KOPT-K1 (cell line): Measurements from ENCODE around the gene SSTR5.
"Not testable (repeated sequence)": the region's sequence is repeated elsewhere in the genome, so short reads cannot be mapped to it uniquely, and the experiment has no call there.

Experiments
- H3K27ac ChIP-seq: fragments of 200-600 bp; sonication (generic); 2 replicates; pipeline ENCODE4 v1.5.1; 2016; ENCODE audit warnings: antibody characterized with exemption, mild to moderate bottlenecking, low read depth, low read length; ENCODE audit not compliant: poor library complexity, severe bottlenecking
- H3K36me3 ChIP-seq: fragments of 200-600 bp; sonication (generic); 2 replicates; pipeline ENCODE4 v1.5.1; 2017; ENCODE audit warnings: antibody characterized with exemption, mild to moderate bottlenecking, low read length, moderate library complexity; ENCODE audit not compliant: insufficient read depth
- H3K9me3 ChIP-seq: fragments of 200-600 bp; sonication (generic); 2 replicates; pipeline ENCODE4 v1.5.1; 2017; ENCODE audit warnings: antibody characterized with exemption, low read length, mild to moderate bottlenecking; ENCODE audit not compliant: insufficient read depth, poor library complexity, severe bottlenecking

The SSTR5 gene

DNA sequence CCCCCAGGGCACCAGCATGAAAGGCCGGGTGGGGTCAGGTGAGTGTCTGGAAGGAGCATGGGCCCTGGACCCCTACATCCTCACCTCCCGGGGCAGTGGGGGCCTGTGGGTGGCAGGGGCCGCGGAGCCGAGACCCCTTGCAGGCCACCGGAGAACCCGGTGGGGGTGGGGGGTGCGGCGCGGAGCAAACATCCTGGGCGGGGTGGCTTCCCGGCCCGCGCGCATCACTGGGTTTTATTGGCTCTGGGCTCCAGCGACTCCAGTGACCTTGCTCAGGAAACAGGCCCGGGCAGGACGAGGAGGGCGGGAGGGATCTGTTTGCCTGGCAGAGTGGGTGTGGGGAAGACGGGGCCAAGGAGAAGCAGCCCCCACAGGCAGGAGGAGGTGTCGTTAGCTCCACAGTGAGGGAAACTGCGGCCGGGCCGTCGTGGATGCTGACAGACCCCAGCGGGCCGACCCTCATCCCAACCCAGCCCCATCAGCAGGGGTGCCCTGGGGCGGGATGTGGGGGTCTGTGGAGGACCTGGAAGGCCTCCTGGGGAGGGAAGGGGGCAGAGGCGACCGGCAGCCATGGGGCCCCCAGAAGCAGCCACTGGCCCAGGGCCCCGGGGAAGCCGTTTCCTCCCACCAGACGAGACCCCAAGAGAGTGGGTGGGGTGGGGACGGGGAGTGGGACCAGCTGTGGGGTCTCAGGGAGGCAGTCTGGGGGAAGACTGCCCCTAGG, 10.6 kb downstream of the SSTR5 start:
- no peak overlapping the region for H3K27ac ChIP-seq
- H3K9me3 ChIP-seq = peaks cover 26% of the 10 kb centered on the region
- H3K36me3 ChIP-seq = no peaks in the 10 kb centered on the region

DNA sequence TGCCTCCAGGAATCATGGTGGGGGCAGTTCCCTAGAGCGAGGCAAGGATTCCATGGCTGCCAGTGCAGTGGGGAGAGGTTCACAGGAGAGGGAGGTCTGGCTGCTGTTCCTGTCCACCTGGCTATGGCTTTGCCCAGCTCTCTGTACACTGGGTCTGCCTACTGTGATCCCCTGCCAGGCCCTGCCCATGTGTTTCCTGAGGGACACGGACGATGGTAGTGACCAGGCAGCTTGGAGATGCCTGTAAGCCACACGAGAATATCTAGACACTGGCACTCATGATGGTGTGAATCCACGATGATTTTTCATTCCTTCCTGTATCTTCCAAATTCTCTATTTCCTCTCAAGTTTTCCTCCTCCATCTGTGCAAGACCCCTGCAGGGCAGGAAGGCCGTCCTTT, 12.4 kb downstream of the SSTR5 start:
- Histone ChIP-seq H3K27ac (no peak overlapping the region), H3K36me3 (no peaks in the 10 kb centered on the region), H3K9me3 (peaks cover 26% of the 10 kb centered on the region)

DNA sequence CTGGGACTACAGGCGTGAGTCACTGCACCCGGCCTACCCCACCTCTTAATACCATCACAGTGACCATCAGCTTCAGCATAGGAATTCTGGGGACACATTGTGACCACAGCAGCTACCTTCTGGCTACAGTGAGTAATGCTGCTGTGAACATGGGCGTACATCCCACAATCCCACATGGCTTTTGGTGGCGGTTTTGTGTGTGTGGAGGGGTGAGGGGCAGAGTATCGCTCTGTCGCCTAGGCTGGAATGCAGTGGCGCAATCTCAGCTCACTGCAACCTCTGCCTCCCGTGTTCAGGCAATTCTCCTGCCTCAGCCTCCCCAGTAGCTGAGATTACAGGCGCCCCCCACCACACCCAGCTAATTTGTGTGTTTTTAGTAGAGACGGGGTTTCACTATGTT, 13.9 kb downstream of the SSTR5 start:
- not testable (repeated sequence) for H3K27ac ChIP-seq, H3K36me3 ChIP-seq
- H3K9me3 ChIP-seq = peaks cover 26% of the 10 kb centered on the region

GRCh38 chr16:1088295-1089170, 16.0 kb downstream of the SSTR5 start:
- peaks cover 26% of the 10 kb centered on the region for H3K9me3 ChIP-seq
- H3K27ac ChIP-seq = no peak overlapping the region
- no peaks in the 10 kb centered on the region for H3K36me3 ChIP-seq

DNA sequence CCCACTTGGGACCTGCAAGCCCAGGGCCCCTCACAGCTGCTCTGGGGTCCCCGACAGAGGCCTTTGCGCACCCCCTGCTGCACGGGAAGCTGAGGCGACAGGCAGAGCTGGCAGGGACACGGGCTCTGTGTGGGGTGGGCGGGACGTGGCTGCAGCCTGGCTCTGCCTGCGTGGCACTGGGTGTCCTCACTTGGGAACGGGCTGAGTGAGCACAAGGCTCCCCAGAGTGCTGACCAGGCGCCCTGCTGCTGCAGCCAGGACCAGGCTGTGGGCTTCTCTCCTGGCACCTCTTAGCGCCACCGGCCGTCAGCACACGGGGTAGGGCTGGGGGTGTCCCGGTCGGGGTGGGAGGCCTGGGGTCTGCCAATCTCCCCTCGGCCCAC, 16.9 kb downstream of the SSTR5 start:
- H3K9me3 ChIP-seq = peaks cover 18% of the 10 kb centered on the region
- H3K36me3 ChIP-seq = no peaks in the 10 kb centered on the region
- no peak overlapping the region for H3K27ac ChIP-seq

GRCh38 chr16:1089822-1090619, 17.5 kb downstream of the SSTR5 start:
- Histone ChIP-seq H3K36me3 (no peaks in the 10 kb centered on the region), H3K27ac (no peak overlapping the region), H3K9me3 (peaks cover 13% of the 10 kb centered on the region)

DNA sequence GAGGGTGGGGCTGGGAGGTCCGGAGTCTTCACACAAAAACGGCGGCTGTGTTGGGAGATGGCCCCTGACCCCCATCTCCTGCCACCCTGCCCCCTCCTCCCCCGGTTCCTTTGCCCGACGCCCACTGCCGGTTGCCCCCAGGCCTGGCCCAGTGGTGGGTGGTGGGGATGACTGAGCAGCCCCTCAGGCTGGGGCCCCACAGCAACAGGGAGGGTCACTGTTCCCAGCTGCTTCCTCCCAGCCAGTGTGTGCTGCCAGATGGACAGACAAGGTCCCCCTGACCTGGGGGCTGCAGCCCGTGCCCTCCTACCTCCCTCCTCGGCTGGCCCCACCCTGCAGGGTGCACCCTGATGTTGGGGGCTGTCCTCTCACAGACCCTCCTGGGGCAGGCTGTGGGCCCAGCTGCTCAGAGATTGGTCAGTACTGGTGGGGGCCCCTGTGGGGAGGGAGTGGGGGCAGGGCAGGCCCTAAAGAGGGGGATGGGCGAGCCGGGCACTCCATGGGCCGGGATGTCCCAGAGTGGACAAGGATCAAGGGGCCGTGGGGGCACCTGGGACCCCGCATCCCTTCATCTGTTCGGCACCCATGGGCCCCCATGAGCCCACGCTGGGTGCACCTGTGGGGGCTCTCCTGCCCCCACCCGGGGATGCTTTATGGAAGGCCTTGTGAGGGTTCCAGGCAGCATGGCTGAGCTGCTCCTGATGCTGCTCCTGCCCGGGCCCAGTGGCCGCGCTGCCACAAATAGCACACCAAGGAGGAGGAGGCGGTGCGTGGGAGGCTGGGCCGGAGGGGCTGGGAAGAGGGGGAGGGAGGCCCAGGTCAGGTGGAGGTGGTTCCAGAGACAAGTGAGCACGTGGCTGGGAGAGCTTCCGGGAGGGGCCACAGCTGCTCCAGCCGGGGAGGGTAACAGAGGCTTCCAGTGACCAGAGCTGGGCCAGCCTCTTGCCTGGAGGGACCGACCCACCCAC, 18.4 kb downstream of the SSTR5 start:
- H3K27ac ChIP-seq = no peak overlapping the region
- peaks cover 4% of the 10 kb centered on the region for H3K9me3 ChIP-seq
- H3K36me3 ChIP-seq = no peaks in the 10 kb centered on the region

DNA sequence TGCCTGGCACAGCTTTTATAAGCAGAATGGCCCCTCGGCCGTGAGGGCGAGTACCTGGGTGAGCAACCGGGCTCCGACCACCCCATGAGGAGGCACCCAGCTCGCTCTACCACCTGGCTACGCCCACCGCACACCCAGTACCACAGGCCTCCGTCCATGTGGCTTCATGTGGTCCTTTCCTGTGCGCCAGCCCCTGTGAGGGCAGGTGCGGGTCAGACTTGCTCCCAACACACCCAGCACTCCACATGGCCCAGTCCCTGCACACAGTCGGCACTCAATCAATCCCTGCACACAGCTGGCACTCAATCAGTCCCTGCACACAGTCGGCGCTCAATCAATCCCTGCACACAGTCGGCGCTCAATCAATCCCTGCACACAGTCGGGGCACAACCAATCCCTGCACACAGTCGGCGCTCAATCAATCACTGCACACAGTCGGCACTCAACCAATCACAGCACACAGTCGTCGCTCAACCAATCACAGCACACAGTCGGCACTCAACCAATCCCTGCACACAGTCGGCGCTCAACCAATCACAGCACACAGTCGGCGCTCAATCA, 19.5 kb downstream of the SSTR5 start:
- Histone ChIP-seq H3K27ac (no peak overlapping the region), H3K9me3 (no peaks in the 10 kb centered on the region), H3K36me3 (no peaks in the 10 kb centered on the region)

GRCh38 chr16:1092685-1093283, 20.2 kb downstream of the SSTR5 start:
- not testable (repeated sequence) for H3K36me3 ChIP-seq, H3K27ac ChIP-seq, H3K9me3 ChIP-seq

DNA sequence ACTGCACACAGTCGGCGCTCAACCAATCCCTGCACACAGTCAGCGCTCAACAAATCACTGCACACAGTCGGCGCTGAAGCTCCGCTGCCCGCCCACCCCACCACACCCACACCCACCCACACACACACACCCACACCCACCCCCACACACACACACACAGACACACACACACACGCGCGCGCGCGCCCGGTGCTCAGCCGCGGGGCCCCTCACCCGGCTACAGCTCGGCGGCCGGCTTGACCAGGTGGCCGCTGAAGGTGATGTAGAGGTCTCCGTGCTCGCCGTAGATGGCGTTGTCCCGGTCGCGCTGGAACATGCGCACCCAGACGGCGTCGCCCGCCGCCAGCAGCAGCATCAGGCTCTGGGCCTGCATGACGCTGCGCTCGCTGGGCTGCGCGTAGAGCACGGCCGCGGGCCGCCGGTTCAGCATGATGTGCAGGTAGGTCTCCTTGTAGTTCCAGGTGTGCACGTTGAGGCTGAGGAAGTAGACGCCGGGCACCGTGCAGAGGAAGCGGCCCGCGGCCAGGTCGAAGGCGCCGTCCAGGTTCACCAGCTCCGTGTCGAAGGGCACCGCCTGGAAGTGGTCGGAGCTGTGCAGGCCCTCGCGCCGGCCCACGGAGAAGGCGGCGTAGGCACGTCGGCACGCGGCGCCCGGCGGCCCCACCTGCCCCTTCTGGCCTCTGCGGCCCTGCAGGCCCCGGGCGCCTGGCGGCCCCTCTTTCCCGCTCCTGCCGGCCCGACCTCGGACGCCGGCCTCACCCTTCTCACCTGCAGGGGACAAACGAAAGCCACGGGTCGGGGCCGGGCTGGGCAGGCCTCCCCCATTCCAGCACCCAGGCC, 21.0 kb downstream of the SSTR5 start:
- H3K36me3 ChIP-seq = no peaks in the 10 kb centered on the region
- H3K27ac ChIP-seq = no peak overlapping the region
- no peaks in the 10 kb centered on the region for H3K9me3 ChIP-seq

DNA sequence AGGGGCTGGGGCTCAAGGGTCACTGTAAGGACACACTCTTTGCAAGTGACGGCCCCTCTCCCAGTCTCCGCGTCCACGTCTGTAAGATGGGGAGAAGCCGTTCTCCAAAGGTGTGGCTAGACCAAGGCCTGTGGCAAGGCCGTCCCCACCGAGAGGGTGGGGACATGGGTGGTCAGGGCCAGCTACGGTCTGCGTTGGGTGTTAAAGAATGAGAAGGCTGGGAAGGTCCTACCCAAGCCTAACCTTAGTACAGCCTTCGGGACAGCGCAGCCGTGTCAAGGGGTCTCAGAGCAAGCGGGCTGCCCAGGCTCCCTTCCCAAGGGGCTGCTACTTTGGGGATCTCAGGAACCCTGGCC, 21.6 kb downstream of the SSTR5 start:
- no peaks in the 10 kb centered on the region for H3K36me3 ChIP-seq
- no peak overlapping the region for H3K27ac ChIP-seq
- H3K9me3 ChIP-seq = no peaks in the 10 kb centered on the region

DNA sequence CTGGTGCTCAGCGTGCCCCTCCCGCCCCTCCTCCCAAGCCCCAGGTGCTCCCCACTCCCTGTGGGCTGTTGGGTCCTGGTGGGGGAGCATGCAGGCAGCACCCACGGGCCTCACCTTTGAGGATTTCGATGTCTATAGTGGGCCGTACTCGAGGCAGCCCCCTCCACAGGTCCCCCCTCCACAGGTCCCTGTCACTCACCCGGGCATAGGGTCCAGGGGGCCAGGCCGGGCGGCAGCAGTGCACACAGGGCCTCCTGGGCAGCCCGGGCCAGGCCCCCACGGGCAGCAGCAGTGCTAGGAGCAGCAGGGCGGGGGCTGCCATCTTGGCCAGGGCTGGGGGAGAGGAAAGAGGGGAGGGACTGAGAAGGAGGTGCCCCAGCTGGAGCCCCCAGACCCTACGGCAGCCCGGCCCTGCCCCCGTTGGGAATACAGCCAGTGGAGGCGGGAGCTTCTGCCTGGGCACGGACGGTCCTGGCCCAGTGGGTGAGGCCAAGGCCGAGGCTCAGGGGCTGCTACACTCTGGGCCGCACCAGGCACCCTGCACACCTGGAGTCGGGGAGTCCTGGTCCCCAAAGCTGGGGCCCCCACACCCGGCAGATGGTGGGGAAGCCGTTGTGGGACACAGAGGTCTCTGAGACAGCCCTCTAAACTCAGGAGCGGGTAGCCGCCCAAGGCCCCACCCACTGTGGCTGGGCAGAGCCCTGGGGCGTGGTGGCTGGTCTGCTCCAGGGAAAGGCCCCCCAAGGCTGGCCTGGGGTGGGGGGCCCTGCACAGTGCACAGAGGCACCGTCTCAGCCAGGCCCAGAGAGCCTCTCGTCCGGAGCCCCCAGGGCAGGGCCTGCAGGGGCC, 22.3 kb downstream of the SSTR5 start:
- H3K36me3 ChIP-seq = no peaks in the 10 kb centered on the region
- no peak overlapping the region for H3K27ac ChIP-seq
- no peaks in the 10 kb centered on the region for H3K9me3 ChIP-seq
